Myocyte (in vitro differentiated cells): ENCODE results near the gene DRD2. TPM values are rescaled to one million over a fixed set of nuclear protein-coding genes. Genes with fewer than 3 reads are reported as not detected.

ENCODE experiments used
- DNase-seq: peaks from one replicate; pipeline ENCODE4 v3.0.0-alpha.2; 2012; ENCODE audit warnings: low read depth
- total RNA-seq: library from RNA; depleted of rRNA; stranded (reverse); fragments of >200 nt; gene quantifications from 2 replicates; pipeline ENCODE4 v1.2.3, GENCODE V29; 2014

The DRD2 gene
- total RNA-seq, 1 donor from 2014 or later = 0.11 TPM

GRCh38 chr11:113446938-113447337 lies 28.3 kb downstream of the DRD2 start:
- DNase-seq = no peak

GRCh38 chr11:113446112-113446511 lies 29.1 kb downstream of the DRD2 start:
- DNase-seq = no peak

- no peak for DNase-seq
Measured at GRCh38 chr11:113444502-113445123, 30.6 kb downstream of the DRD2 start.

GRCh38 chr11:113440816-113441215 lies 34.4 kb downstream of the DRD2 start:
- DNase-seq = no peak

GRCh38 chr11:113436672-113437252 lies 38.4 kb downstream of the DRD2 start:
- DNase-seq = peak; percentile 31

GRCh38 chr11:113435190-113435968 lies 39.8 kb downstream of the DRD2 start:
- no peak for DNase-seq

GRCh38 chr11:113431746-113432145 lies 43.5 kb downstream of the DRD2 start:
- DNase-seq = no peak

GRCh38 chr11:113426686-113427085 lies 48.5 kb downstream of the DRD2 start:
- DNase-seq = no peak

- no peak for DNase-seq
Measured at GRCh38 chr11:113420808-113421207, 54.4 kb downstream of the DRD2 start.

- DNase-seq = peak; percentile 41
Measured at GRCh38 chr11:113419454-113420003, 55.7 kb downstream of the DRD2 start.

- no peak for DNase-seq
Measured at GRCh38 chr11:113417428-113417827, 57.8 kb downstream of the DRD2 start.

GRCh38 chr11:113415343-113415742 lies 59.9 kb downstream of the DRD2 start:
- DNase-seq = no peak

GRCh38 chr11:113412675-113413074 lies 62.5 kb downstream of the DRD2 start:
- DNase-seq = no peak

GRCh38 chr11:113411536-113411935 lies 63.7 kb downstream of the DRD2 start:
- no peak for DNase-seq

- DNase-seq = no peak
Measured at GRCh38 chr11:113410414-113411135, 64.6 kb downstream of the DRD2 start.

- DNase-seq = no peak
Measured at GRCh38 chr11:113409526-113409925, 65.7 kb downstream of the DRD2 start.

GRCh38 chr11:113408887-113409286 lies 66.3 kb downstream of the DRD2 start:
- DNase-seq = no peak

GRCh38 chr11:113408206-113408605 lies 67.0 kb downstream of the DRD2 start:
- DNase-seq = peak; percentile 11

- no peak for DNase-seq
Measured at GRCh38 chr11:113407163-113407562, 68.0 kb downstream of the DRD2 start.

- DNase-seq = no peak
Measured at GRCh38 chr11:113405724-113406478, 69.3 kb downstream of the DRD2 start.
